Measurements from ENCODE around the gene LRMDA. TPM values are rescaled to one million over a fixed set of nuclear protein-coding genes. Genes with fewer than 3 reads are reported as not detected.

The LRMDA gene
- total RNA-seq, 2 donors from 2014 or later: 12.2 to 25.4 TPM

DNA sequence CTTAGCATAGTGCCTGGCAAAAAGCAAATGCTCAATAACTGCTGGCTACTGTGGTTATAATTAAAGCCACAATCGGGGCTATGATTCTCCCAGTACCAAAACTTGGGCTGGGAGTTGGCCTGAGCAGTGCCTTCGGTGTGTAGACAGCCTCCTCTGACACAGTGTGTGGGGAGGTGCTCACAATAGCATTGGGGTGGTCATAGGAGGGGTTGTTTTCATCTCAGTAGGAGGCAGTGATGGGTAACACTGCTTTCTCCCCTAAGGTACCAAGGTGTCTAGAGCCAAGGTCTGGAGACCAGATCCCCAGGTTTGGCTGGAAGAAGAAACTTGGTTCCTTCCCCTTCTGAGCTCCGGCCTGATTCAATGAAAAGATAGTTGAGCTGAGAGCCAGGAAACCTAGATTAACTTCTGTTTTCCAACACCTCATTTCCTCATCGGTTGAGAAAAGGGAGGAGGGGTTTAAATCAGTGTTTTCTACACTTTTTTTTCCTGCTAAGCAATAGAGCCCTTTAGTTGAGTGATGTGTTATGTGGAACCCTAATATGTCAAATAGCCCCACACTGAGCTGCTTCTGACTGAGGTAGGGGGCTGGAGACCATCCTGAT lies 68.2 kb downstream of the LRMDA start:
- 79 to 81% methylated on average over 3 to 4 of the region's 4 CpGs for WGBS, 2 donors
- Histone ChIP-seq H3K27me3 (no peaks in the 10 kb centered on the region), H3K4me3 (no peak overlapping the region), H3K4me1 (no peaks in the 10 kb centered on the region), H3K36me3 (replicated peaks in 1 of 2; ENCODE audit: insufficient read depth in 1 of 2, low read depth in 2 of 2) (no peaks in the 10 kb centered on the region), H3K9me3 (no peaks in the 10 kb centered on the region), H3K27ac (no peak overlapping the region)
- intact Hi-C loops (cut with DNase I): no loop called here
- ATAC-seq: no peak
- TF ChIP-seq POLR2A (IDR thresholded peaks at IDR 0.05): no peak
- TF ChIP-seq, protein P1, sequence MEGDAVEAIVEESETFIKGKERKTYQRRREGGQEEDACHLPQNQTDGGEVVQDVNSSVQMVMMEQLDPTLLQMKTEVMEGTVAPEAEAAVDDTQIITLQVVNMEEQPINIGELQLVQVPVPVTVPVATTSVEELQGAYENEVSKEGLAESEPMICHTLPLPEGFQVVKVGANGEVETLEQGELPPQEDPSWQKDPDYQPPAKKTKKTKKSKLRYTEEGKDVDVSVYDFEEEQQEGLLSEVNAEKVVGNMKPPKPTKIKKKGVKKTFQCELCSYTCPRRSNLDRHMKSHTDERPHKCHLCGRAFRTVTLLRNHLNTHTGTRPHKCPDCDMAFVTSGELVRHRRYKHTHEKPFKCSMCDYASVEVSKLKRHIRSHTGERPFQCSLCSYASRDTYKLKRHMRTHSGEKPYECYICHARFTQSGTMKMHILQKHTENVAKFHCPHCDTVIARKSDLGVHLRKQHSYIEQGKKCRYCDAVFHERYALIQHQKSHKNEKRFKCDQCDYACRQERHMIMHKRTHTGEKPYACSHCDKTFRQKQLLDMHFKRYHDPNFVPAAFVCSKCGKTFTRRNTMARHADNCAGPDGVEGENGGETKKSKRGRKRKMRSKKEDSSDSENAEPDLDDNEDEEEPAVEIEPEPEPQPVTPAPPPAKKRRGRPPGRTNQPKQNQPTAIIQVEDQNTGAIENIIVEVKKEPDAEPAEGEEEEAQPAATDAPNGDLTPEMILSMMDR (IDR thresholded peaks at IDR 0.05): no peak
- no peak for DNase-seq

DNA sequence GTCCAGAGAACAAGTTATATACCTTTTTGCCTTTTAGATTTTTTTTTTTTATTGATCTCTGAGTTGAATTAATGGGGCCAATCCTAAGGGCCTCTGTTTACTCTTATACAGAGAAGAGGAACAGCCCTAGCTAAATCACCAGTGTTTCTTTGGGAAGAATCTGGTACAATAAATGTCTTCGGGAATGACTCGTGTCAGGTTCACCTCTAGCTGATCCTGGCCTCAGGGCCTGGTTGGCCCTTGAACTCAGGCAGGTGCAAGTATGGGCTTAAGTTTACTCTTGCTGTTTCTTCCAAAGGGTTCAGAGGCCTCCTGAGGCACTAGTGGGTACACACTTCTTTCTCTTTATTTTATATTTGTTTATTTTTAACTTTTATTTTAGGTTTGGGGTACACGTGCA lies 71.0 kb downstream of the LRMDA start:
- H3K4me3 ChIP-seq: no peak overlapping the region
- ATAC-seq (no peak), DNase-seq (no peak)
- intact Hi-C loops (cut with DNase I): no loop called here
- no peak for TF ChIP-seq POLR2A (IDR thresholded peaks at IDR 0.05)
- TF ChIP-seq, protein P1 (IDR thresholded peaks at IDR 0.05): no peak
- no peaks in the 10 kb centered on the region for H3K27me3 ChIP-seq
- no peaks in the 10 kb centered on the region for H3K36me3 ChIP-seq (replicated peaks in 1 of 2; ENCODE audit: insufficient read depth in 1 of 2, low read depth in 2 of 2)
- no peaks in the 10 kb centered on the region for H3K4me1 ChIP-seq
- H3K27ac ChIP-seq: no peak overlapping the region
- H3K9me3 ChIP-seq: no peaks in the 10 kb centered on the region
- 86 to 88% methylated on average over 3 of the region's 3 CpGs for WGBS, 2 donors

DNA sequence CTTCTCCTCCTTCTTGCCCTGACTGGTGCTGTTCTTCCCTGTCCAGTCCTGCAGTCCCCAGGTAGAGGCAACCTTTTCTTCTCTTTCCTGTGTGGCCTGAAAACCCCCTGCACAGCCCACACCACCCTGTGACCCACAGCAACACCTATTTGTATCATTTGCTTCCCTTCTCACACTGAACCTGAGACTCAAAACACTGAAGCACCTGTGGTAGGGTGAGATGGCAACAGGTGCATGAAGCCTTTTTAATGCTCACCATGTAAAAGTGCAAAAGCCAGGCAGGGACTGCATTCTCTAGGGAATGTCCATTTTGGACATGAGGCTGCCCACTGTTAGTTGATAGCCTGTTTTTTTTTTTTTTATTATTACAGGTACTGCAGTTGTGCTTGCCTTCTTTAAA lies 71.4 kb downstream of the LRMDA start:
- no peaks in the 10 kb centered on the region for H3K9me3 ChIP-seq
- DNase-seq (no peak), ATAC-seq (no peak)
- no peak for TF ChIP-seq POLR2A (IDR thresholded peaks at IDR 0.05)
- TF ChIP-seq, protein P1 (IDR thresholded peaks at IDR 0.05): no peak
- no peak overlapping the region for H3K4me3 ChIP-seq
- intact Hi-C loops (cut with DNase I): no loop called here
- peaks cover 3% of the 10 kb centered on the region for H3K4me1 ChIP-seq
- no peaks in the 10 kb centered on the region for H3K27me3 ChIP-seq
- H3K36me3 ChIP-seq (replicated peaks in 1 of 2; ENCODE audit: insufficient read depth in 1 of 2, low read depth in 2 of 2): no peaks in the 10 kb centered on the region
- H3K27ac ChIP-seq: no peak overlapping the region

DNA sequence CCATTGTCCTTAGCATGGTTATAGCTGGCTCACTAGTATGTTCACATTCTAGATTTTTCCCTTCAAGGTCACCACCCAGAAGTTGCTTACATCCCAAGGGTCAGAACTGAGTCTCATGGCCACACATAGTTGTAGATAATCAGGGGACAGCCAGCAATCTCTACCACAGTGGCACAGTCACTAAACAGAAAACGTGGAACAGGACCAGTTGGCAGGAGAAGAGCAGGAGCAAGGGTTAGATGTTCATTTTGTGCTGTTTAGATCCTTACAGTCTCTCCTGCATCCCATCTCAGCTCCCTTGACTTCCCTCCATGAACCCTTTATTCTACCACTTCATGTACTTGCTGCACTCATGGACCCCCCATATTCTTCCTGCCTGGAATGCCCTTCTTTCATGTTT lies 73.9 kb downstream of the LRMDA start:
- 53 to 62% methylated on average over 1 of the region's 1 CpG for WGBS, 2 donors
- ATAC-seq: no peak

More for the DNA sequence above, 73.9 kb downstream of the LRMDA start:
- no peak for DNase-seq
- H3K9me3 ChIP-seq: no peaks in the 10 kb centered on the region
- TF ChIP-seq, protein P1 (IDR thresholded peaks at IDR 0.05): no peak
- no peak for TF ChIP-seq POLR2A (IDR thresholded peaks at IDR 0.05)
- H3K4me1 ChIP-seq: peaks cover 25% of the 10 kb centered on the region
- no peak overlapping the region for H3K27ac ChIP-seq
- no peaks in the 10 kb centered on the region for H3K27me3 ChIP-seq
- H3K4me3 ChIP-seq: no peak overlapping the region
- intact Hi-C loops (cut with DNase I): no loop called here
- H3K36me3 ChIP-seq (replicated peaks in 1 of 2; ENCODE audit: insufficient read depth in 1 of 2, low read depth in 2 of 2): no peaks in the 10 kb centered on the region

Measured in body of pancreas (tissue), 4 donors.